ENCODE data around the gene UQCR10.

The UQCR10 gene

GRCh38 chr22:29762263-29762662, 4.9 kb upstream of the UQCR10 start:
- DNase-seq = no peak

- DNase-seq = no peak
Measured at GRCh38 chr22:29765905-29766631, 1.1 kb upstream of the UQCR10 start.

DNA sequence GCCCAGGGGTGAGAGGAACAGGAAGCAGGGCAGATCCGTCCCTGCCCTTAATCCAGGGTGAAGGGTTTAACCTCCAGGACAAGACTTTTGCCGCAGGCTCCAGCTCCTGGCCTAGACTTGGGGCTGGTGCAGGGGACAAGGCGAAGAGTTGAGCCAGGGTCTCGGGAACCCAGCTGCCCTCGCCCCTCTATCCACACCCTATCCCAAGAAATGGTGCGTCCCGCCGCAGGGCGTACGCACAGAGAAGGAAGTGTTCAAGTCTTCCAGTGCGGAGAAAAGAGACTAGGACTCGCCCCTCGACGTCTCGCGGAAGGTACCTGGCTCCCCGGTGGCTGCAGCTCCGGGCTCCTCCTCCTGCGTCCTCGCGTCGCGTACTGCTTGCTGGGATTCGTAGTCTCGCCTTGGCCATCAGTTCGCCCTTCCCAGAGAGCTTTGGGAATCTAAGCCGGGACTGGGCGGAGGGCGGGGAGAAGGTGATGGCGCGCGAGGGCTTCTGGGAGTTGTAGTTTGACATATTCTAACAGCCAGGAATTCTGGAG, 468 bp upstream of the UQCR10 start, which contains the start of gene ZMAT5:
Gene ZMAT5 (minus strand): TSS at position 376 of the 539 bp plus-strand sequence. CDS start 18,463 bp downstream, outside the sequence.
- DNase-seq = peak; percentile 39 to 99 (median 89)

GRCh38 chr22:29768052-29768693, 1.0 kb downstream of the UQCR10 start:
- no peak for DNase-seq

DNA sequence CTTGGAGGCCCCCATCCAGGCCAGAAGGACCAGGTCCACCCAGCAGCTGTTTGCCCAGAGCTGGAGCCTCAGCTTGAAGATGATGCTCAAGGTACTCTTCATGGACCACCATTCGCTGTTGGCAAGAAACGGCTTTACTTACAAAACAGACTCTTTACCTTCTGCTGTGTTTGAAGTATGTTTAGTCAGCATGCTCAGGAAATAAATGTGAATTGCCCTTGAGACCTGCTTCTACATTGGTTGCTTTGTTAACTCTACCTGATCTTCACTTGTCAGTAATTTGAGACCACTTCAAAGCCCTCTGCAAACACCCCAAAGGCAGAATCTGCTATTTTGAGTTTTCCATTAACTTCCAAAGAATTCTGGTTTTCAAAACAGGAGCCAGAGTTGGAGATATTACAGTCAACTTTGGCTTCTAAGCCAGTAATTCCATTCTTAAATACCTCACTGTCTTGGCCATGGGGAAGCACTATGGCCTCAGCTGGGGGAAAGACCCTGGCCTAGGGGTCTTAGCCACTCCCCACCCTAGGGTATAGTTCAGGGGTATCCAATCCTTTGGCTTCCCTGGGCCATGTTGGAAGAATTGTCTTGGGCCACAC, 2.7 kb downstream of the UQCR10 start:
- DNase-seq = no peak

GRCh38 chr22:29772170-29772641, 5.0 kb downstream of the UQCR10 start:
- DNase-seq = peak in 3 of 51 donors; percentile 9 to 32 (median 10)

GRCh38 chr22:29773233-29773632, 6.1 kb downstream of the UQCR10 start:
- peak in 3 of 51 donors; percentile 4 to 31 (median 23) for DNase-seq

DNA sequence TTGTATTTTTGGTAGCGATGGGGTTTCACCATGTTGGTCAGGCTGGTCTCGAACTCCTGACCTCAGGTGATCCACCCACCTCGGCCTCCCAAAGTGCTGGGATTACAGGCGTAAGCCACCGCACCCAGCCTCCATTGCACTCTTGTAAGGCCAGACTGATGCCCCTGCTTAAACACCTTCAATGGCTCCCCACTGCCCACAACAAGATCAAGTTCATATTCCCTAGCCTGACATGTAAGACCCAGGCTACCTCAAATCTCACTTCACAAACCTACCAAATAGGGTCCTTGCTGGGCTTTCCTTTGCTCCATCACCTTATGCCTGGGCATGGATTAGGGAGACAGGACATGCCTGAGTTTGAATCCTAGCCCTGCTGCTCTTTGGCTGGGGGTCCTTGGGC, 13.1 kb downstream of the UQCR10 start:
- DNase-seq = no peak

- DNase-seq = peak in 4 of 51 donors; percentile 11 to 63 (median 38)
Measured at GRCh38 chr22:29780748-29781676, 13.8 kb downstream of the UQCR10 start.

DNA sequence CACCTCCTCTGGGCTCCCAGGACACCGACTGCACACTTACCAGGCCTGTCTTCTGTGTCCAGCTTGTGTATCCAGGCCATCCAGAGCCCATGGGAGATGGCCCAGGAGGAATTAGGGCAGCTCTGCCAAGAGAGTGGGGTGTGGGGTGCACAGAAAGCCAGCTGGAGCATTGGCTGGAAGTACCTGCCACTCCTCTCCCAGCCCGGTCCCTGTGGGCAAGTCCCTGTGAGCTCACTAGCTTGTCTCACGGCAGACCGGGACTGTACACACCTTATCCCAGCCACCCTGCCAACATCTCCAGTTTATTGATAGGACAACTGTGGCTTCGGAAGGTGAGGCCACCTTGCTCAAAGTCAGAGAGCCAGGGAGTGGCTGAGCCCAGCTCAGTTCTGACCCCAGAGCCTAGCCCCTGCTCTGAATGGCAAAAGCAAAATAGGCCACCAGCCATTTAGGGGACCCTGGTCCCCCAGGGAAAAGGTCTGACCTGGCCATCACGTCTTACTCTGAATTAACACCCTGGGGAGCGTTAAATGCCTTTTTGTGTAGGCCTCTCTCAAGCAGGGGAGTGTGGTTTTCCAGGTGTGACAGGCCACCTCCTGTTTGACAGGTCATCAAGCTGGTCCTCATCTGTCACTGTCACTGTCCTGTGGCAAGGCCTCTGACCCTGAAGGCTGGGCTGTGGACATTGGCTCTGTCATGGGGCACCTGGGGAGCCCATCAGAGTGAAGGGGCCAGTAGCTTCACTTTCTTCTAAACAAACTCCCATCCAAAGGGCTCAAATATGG, 15.1 kb downstream of the UQCR10 start:
- DNase-seq = peak in 29 of 51 donors; percentile 5 to 68 (median 30)

GRCh38 chr22:29784451-29785361, 17.5 kb downstream of the UQCR10 start:
- peak in 41 of 51 donors; percentile 8 to 74 (median 48) for DNase-seq

DNA sequence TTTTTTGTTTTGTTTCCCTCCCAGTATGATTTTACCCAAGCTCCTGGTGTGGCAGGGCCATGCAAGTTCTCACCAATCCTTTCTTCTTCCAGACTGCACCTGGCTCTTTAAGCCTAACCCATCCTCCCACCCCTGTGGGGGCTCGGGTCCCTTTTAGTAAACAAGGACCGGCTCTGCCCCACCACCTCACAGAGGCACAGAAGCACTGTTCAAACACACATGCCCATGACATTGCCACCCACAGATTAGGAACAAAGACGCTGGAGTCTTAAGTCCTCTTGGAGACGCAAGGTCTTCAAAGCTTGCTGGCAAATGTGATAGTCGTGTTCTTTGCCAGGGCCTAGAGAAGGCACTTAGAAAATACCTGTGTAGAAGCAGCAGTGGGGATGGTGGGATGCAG, 18.9 kb downstream of the UQCR10 start:
- no peak for DNase-seq

- no peak for DNase-seq
Measured at GRCh38 chr22:29787371-29787980, 20.3 kb downstream of the UQCR10 start.

- DNase-seq = no peak
Measured at GRCh38 chr22:29788339-29789279, 21.4 kb downstream of the UQCR10 start.

DNA sequence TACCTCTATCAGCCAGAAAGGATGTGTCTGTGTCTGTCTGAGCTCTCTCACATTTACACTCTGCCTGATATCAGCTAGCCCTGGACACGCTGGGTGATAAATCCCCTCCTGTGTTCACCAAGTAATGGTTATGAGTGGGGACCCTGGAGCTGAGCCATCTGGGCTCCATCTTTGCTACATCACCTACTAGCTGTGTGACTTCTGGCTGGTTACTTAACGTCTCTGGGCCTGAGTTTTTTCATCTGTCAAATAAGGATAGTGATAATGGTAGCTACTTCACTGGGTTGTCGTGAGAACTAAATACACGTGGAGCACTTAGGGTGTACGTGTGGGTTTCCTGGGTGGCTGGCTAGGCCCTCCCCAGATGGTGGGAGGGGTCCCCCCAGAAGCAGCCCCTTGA, 22.9 kb downstream of the UQCR10 start:
- no peak for DNase-seq

GRCh38 chr22:29793396-29793795, 26.2 kb downstream of the UQCR10 start:
- DNase-seq = no peak

DNA sequence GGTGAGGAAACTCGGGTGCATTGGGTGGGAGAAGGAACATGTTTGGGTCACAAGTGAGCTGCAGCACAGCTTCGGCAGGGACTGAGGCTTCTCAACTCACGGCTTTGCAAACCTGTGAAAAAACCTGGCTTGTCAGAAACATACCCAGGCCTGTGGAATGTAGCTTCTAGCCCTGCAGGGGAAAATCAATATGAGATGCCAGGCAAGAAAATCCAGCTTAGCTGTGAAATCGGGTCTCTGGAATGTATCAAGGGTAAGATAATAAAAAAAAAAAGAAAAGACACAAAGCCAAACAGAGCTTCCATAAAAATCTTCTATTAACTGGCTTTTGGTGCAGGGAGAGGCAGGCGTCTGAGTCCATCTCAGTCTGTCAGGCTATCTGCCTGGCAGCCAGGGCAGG, 28.5 kb downstream of the UQCR10 start:
- DNase-seq = no peak

All from hypothalamus (tissue), 51 donors.